CD4-positive, alpha-beta T cell treated with Interleukin-17A for 4 hours (primary cell): ENCODE measurements around the gene GIPC1.
"Not testable (repeated sequence)": the region's sequence is repeated elsewhere in the genome, so short reads cannot be mapped to it uniquely, and the experiment has no call there.

Experiments used
- DNase-seq: peaks from one replicate; pipeline ENCODE4 v3.0.0-alpha.2; 2020; ENCODE audit warnings: mixed read lengths

The GIPC1 gene

GRCh38 chr19:14470031-14470876 lies 25.7 kb downstream of the GIPC1 start:
- no peak for DNase-seq

- no peak for DNase-seq
Observed at GRCh38 chr19:14467816-14468215, 28.1 kb downstream of the GIPC1 start.

- no peak for DNase-seq
Observed at GRCh38 chr19:14467391-14467790, 28.5 kb downstream of the GIPC1 start.

GRCh38 chr19:14463747-14464146 lies 32.2 kb downstream of the GIPC1 start:
- no peak for DNase-seq

GRCh38 chr19:14462401-14462800 lies 33.5 kb downstream of the GIPC1 start:
- not testable (repeated sequence) for DNase-seq

- DNase-seq = no peak
Observed at GRCh38 chr19:14460935-14461334, 35.0 kb downstream of the GIPC1 start.

- DNase-seq = no peak
Observed at GRCh38 chr19:14459703-14460102, 36.2 kb downstream of the GIPC1 start.

GRCh38 chr19:14452303-14452702 lies 43.6 kb downstream of the GIPC1 start:
- not testable (repeated sequence) for DNase-seq

- no peak for DNase-seq
Observed at GRCh38 chr19:14450876-14451275, 45.1 kb downstream of the GIPC1 start.

GRCh38 chr19:14450168-14450874 lies 45.6 kb downstream of the GIPC1 start:
- peak; percentile 32 for DNase-seq

- no peak for DNase-seq
Observed at GRCh38 chr19:14449321-14449720, 46.6 kb downstream of the GIPC1 start.

- DNase-seq = no peak
Observed at GRCh38 chr19:14446336-14447036, 49.4 kb downstream of the GIPC1 start.

- no peak for DNase-seq
Observed at GRCh38 chr19:14443632-14444216, 52.2 kb downstream of the GIPC1 start.

GRCh38 chr19:14442891-14443631 lies 52.9 kb downstream of the GIPC1 start:
- DNase-seq = no peak

- DNase-seq = no peak
Observed at GRCh38 chr19:14441041-14441938, 54.6 kb downstream of the GIPC1 start.

GRCh38 chr19:14440049-14440448 lies 55.9 kb downstream of the GIPC1 start:
- DNase-seq = peak; percentile 86

- no peak for DNase-seq
Observed at GRCh38 chr19:14439014-14439413, 56.9 kb downstream of the GIPC1 start.

- DNase-seq = no peak
Observed at GRCh38 chr19:14437578-14438140, 58.3 kb downstream of the GIPC1 start.

- DNase-seq = no peak
Observed at GRCh38 chr19:14435320-14436050, 60.4 kb downstream of the GIPC1 start.
